Naive thymus-derived CD8-positive, alpha-beta T cell (primary cell): ENCODE measurements around the gene HBM. TPM values are rescaled to one million over a fixed set of nuclear protein-coding genes. Genes with fewer than 3 reads are reported as not detected.
A peak's percentile ranks its signal among the peaks of the same experiment; 100 is the strongest.
"Not testable (repeated sequence)": the region's sequence is repeated elsewhere in the genome, so short reads cannot be mapped to it uniquely, and the experiment has no call there.

Source experiments
- ATAC-seq, 2 donors: fragments of 150-1000 bp; cut with Tn5 transposase in 1 of 2; sonication (Bioruptor Pico), chemical (Tn5 transposase) in 1 of 2; 1 replicate in 1 of 2; 2 replicates in 1 of 2; pipeline ENCODE4 v1.10.0; 2021; ENCODE audit warnings: mild to moderate bottlenecking in 2 of 2, moderate library complexity in 2 of 2
- POLR2A ChIA-PET: fragments of 350-600 bp; sonication (Branson Sonifier 250); formaldehyde crosslinking; loops from one replicate; lab custom pipeline; 2021; ENCODE audit warnings: antibody characterized with exemption; lab: Charles Lee
- DNase-seq, 10 donors: peaks; one replicate each; pipeline versions ENCODE4 v3.0.0 to v3.0.0-alpha.2; 2020 to 2022
- H3K27ac Mint-ChIP-seq, 10 donors: one replicate each; pipeline ENCODE4 v1.8.0; 2020 to 2022; ENCODE audit warnings: mild to moderate bottlenecking in 10 of 10, mixed read lengths in 10 of 10, moderate library complexity in 4 of 10, inconsistent platforms in 1 of 10
- H3K27me3 Mint-ChIP-seq, 5 donors: one replicate each; pipeline ENCODE4 v1.8.0; 2021 to 2022; ENCODE audit warnings: mixed read lengths in 5 of 5
- H3K36me3 Mint-ChIP-seq, 3 donors: one replicate each; pipeline ENCODE4 v1.8.0; 2020 to 2022; ENCODE audit warnings: mixed read lengths in 3 of 3, mild to moderate bottlenecking in 2 of 3, inconsistent platforms in 1 of 3
- H3K4me1 Mint-ChIP-seq, 4 donors: one replicate each; pipeline ENCODE4 v1.8.0; 2021 to 2022; ENCODE audit warnings: mixed read lengths in 4 of 4
- H3K4me3 Mint-ChIP-seq, 10 donors: one replicate each; pipeline ENCODE4 v1.8.0; 2020 to 2022; ENCODE audit warnings: mild to moderate bottlenecking in 10 of 10, mixed read lengths in 10 of 10, moderate library complexity in 6 of 10, inconsistent platforms in 1 of 10
- H3K9me3 Mint-ChIP-seq, 9 donors: one replicate each; pipeline ENCODE4 v1.8.0; 2020 to 2022; ENCODE audit warnings: mixed read lengths in 9 of 9, mild to moderate bottlenecking in 3 of 9, inconsistent platforms in 1 of 9, moderate library complexity in 1 of 9
- polyA plus RNA-seq, 3 donors: library from polyadenylated mRNA; unstranded; fragments of 300-500 nt; fragmentation: Illumina TruSeq; gene quantifications; one replicate each; pipeline ENCODE4 v1.2.3, GENCODE V29; 2021
- total RNA-seq, 8 experiments: library from RNA in 2 of 8; stranded (reverse) in 2 of 8; gene quantifications; one replicate each; pipeline ENCODE4 v1.2.3 and lab custom pipeline; 2021 to 2026

Gene HBM
- total and polyA plus RNA-seq, 5 experiments from 2014 or later = not detected

DNA sequence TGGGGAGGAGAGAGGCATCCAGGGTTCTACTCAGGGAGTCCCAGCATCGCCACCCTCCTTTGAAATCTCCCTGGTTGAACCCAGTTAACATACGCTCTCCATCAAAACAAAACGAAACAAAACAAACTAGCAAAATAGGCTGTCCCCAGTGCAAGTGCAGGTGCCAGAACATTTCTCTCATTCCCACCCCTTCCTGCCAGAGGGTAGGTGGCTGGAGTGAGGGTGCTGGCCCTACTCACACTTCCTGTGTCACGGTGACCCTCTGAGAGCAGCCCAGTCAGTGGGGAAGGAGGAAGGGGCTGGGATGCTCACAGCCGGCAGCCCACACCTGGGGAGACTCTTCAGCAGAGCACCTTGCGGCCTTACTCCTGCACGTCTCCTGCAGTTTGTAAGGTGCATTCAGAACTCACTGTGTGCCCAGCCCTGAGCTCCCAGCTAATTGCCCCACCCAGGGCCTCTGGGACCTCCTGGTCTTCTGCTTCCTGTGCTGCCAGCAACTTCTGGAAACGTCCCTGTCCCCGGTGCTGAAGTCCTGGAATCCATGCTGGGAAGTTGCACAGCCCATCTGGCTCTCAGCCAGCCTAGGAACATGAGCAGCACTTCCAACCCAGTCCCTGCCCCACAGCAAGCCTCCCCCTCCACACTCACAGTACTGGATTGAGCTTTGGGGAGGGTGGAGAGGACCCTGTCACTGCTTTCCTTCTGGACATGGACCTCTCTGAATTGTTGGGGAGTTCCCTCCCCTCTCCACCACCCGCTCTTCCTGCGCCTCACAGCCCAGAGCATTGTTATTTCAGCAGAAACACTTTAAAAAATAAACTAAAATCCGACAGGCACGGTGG, 8.4 kb downstream of the HBM start:
- not testable (repeated sequence) for H3K27ac Mint-ChIP-seq

DNA sequence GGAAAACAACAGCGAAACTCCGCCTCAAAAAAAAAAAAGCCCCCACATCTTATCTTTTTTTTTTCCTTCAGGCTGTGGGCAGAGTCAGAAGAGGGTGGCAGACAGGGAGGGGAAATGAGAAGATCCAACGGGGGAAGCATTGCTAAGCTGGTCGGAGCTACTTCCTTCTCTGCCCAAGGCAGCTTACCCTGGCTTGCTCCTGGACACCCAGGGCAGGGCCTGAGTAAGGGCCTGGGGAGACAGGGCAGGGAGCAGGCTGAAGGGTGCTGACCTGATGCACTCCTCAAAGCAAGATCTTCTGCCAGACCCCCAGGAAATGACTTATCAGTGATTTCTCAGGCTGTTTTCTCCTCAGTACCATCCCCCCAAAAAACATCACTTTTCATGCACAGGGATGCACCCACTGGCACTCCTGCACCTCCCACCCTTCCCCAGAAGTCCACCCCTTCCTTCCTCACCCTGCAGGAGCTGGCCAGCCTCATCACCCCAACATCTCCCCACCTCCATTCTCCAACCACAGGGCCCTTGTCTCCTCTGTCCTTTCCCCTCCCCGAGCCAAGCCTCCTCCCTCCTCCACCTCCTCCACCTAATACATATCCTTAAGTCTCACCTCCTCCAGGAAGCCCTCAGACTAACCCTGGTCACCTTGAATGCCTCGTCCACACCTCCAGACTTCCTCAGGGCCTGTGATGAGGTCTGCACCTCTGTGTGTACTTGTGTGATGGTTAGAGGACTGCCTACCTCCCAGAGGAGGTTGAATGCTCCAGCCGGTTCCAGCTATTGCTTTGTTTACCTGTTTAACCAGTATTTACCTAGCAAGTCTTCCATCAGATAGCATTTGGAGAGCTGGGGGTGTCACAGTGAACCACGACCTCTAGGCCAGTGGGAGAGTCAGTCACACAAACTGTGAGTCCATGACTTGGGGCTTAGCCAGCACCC, 9.5 kb downstream of the HBM start:
- H3K27ac Mint-ChIP-seq = peak overlapping the region in 2 of 10 donors; percentile 10 to 29
- H3K4me1 Mint-ChIP-seq = peaks cover 4 to 27% (median 19%) of the 10 kb centered on the region in 4 donors
- ATAC-seq (no peak), DNase-seq (no peak)
- H3K4me3 Mint-ChIP-seq = peak overlapping the region; percentile 1 to 74 (median 59)
- POLR2A ChIA-PET = interaction anchor here (0.6 kb wide), 1 partner anchor 192 kb away, joined by 3 read pairs; no protein-coding TSS in a partner anchor
- no peaks in the 10 kb centered on the region for H3K36me3 Mint-ChIP-seq
- peaks cover 25 to 57% (median 48%) of the 10 kb centered on the region in 5 donors for H3K27me3 Mint-ChIP-seq
- H3K9me3 Mint-ChIP-seq = no peaks in the 10 kb centered on the region

More for the DNA sequence above, 8.4 kb downstream of the HBM start:
- Mint-ChIP-seq H3K27me3 (peaks cover 25 to 68% (median 46%) of the 10 kb centered on the region in 5 donors), H3K4me3 (peak overlapping the region in 7 of 10 donors; percentile 6 to 74 (median 59)), H3K4me1 (peaks cover 4 to 23% (median 19%) of the 10 kb centered on the region in 4 donors)
- POLR2A ChIA-PET = interaction anchor here (0.6 kb wide), 1 partner anchor 193 kb away, joined by 3 read pairs; no protein-coding TSS in a partner anchor
- DNase-seq, H3K36me3 Mint-ChIP-seq, H3K9me3 Mint-ChIP-seq, ATAC-seq: not testable (repeated sequence)

DNA sequence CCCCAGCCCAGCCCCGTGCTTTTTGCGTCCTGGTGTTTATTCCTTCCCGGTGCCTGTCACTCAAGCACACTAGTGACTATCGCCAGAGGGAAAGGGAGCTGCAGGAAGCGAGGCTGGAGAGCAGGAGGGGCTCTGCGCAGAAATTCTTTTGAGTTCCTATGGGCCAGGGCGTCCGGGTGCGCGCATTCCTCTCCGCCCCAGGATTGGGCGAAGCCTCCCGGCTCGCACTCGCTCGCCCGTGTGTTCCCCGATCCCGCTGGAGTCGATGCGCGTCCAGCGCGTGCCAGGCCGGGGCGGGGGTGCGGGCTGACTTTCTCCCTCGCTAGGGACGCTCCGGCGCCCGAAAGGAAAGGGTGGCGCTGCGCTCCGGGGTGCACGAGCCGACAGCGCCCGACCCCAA, 10.2 kb downstream of the HBM start:
- ATAC-seq, H3K27ac Mint-ChIP-seq, DNase-seq, H3K9me3 Mint-ChIP-seq, POLR2A ChIA-PET, H3K36me3 Mint-ChIP-seq: not testable (repeated sequence)
- Mint-ChIP-seq H3K4me3 (peak overlapping the region in 6 of 10 donors; percentile 28 to 57 (median 38)), H3K4me1 (peaks cover 1 to 27% (median 19%) of the 10 kb centered on the region in 4 donors), H3K27me3 (peaks cover 21 to 49% (median 42%) of the 10 kb centered on the region in 5 donors)

DNA sequence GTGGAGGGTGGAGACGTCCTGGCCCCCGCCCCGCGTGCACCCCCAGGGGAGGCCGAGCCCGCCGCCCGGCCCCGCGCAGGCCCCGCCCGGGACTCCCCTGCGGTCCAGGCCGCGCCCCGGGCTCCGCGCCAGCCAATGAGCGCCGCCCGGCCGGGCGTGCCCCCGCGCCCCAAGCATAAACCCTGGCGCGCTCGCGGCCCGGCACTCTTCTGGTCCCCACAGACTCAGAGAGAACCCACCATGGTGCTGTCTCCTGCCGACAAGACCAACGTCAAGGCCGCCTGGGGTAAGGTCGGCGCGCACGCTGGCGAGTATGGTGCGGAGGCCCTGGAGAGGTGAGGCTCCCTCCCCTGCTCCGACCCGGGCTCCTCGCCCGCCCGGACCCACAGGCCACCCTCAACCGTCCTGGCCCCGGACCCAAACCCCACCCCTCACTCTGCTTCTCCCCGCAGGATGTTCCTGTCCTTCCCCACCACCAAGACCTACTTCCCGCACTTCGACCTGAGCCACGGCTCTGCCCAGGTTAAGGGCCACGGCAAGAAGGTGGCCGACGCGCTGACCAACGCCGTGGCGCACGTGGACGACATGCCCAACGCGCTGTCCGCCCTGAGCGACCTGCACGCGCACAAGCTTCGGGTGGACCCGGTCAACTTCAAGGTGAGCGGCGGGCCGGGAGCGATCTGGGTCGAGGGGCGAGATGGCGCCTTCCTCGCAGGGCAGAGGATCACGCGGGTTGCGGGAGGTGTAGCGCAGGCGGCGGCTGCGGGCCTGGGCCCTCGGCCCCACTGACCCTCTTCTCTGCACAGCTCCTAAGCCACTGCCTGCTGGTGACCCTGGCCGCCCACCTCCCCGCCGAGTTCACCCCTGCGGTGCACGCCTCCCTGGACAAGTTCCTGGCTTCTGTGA, 11.0 kb downstream of the HBM start, which contains the start of gene HBA1:
Gene HBA1, plus strand, starts transcription at position 204 of the 906 bp plus-strand sequence. Its CDS starts 37 bp downstream, at position 241.
- DNase-seq (peak in 1 of 10 donors; percentile 21), ATAC-seq (peak; percentile 31 to 37)
- peaks cover 20 to 42% (median 38%) of the 10 kb centered on the region in 5 donors for H3K27me3 Mint-ChIP-seq
- H3K36me3 Mint-ChIP-seq, H3K27ac Mint-ChIP-seq, H3K9me3 Mint-ChIP-seq, POLR2A ChIA-PET: not testable (repeated sequence)
- H3K4me3 Mint-ChIP-seq = peak within 1 kb of the TSS in 9 of 10 donors; percentile 28 to 69 (median 58)
- H3K4me1 Mint-ChIP-seq = peaks cover 1 to 27% (median 20%) of the 10 kb centered on the region in 4 donors

DNA sequence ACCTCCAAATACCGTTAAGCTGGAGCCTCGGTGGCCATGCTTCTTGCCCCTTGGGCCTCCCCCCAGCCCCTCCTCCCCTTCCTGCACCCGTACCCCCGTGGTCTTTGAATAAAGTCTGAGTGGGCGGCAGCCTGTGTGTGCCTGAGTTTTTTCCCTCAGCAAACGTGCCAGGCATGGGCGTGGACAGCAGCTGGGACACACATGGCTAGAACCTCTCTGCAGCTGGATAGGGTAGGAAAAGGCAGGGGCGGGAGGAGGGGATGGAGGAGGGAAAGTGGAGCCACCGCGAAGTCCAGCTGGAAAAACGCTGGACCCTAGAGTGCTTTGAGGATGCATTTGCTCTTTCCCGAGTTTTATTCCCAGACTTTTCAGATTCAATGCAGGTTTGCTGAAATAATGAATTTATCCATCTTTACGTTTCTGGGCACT, 11.6 kb downstream of the HBM start:
- Mint-ChIP-seq H3K9me3 (no peaks in the 10 kb centered on the region), H3K36me3 (no peaks in the 10 kb centered on the region), H3K4me3 (peak overlapping the region in 8 of 10 donors; percentile 33 to 69 (median 44)), H3K4me1 (peaks cover 1 to 27% (median 20%) of the 10 kb centered on the region in 4 donors), H3K27me3 (peaks cover 18 to 39% (median 36%) of the 10 kb centered on the region in 5 donors), H3K27ac (no peak overlapping the region)
- POLR2A ChIA-PET = no interaction called here
- ATAC-seq (no peak), DNase-seq (no peak)

DNA sequence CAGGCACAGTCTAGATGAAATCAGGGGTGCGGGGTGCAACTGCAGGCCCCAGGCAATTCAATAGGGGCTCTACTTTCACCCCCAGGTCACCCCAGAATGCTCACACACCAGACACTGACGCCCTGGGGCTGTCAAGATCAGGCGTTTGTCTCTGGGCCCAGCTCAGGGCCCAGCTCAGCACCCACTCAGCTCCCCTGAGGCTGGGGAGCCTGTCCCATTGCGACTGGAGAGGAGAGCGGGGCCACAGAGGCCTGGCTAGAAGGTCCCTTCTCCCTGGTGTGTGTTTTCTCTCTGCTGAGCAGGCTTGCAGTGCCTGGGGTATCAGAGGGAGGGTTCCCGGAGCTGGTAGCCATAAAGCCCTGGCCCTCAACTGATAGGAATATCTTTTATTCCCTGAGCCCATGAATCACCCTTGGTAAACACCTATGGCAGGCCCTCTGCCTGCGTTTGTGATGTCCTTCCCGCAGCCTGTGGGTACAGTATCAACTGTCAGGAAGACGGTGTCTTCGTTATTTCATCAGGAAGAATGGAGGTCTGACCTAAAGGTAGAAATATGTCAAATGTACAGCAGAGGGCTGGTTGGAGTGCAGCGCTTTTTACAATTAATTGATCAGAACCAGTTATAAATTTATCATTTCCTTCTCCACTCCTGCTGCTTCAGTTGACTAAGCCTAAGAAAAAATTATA, 12.3 kb downstream of the HBM start:
- ATAC-seq (no peak), DNase-seq (no peak)
- H3K27ac Mint-ChIP-seq = no peak overlapping the region
- peaks cover 18 to 39% (median 36%) of the 10 kb centered on the region in 5 donors for H3K27me3 Mint-ChIP-seq
- no peaks in the 10 kb centered on the region for H3K9me3 Mint-ChIP-seq
- H3K4me3 Mint-ChIP-seq = peak overlapping the region in 8 of 10 donors; percentile 33 to 62 (median 44)
- peaks cover 1 to 27% (median 20%) of the 10 kb centered on the region in 4 donors for H3K4me1 Mint-ChIP-seq
- POLR2A ChIA-PET = interaction anchor here (0.5 kb wide), 1 partner anchor 23 kb away, joined by 3 read pairs; no protein-coding TSS in a partner anchor
- H3K36me3 Mint-ChIP-seq = no peaks in the 10 kb centered on the region

DNA sequence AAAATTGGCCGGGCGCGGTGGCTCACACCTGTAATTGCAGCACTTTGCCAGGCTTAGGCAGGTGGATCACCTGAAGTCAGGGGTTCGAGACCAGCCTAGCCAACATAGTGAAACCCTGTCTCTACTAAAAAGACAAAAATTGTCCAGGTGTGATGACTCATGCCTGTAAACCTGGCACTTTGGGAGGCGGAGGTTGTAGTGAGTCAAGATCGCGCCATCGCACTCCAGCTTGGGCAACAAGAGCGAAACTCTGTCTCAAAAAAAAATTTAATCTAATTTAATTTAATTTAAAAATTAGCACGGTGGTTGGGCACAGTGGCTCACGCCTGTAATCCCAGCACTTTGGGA, 12.9 kb downstream of the HBM start:
- POLR2A ChIA-PET = no interaction called here
- no peaks in the 10 kb centered on the region for H3K36me3 Mint-ChIP-seq
- DNase-seq (no peak), ATAC-seq (no peak)
- H3K4me1 Mint-ChIP-seq = peaks cover 1 to 23% (median 15%) of the 10 kb centered on the region in 4 donors
- H3K27ac Mint-ChIP-seq = no peak overlapping the region
- H3K27me3 Mint-ChIP-seq = peaks cover 18 to 34% (median 33%) of the 10 kb centered on the region in 5 donors
- no peaks in the 10 kb centered on the region for H3K9me3 Mint-ChIP-seq
- no peak overlapping the region for H3K4me3 Mint-ChIP-seq

DNA sequence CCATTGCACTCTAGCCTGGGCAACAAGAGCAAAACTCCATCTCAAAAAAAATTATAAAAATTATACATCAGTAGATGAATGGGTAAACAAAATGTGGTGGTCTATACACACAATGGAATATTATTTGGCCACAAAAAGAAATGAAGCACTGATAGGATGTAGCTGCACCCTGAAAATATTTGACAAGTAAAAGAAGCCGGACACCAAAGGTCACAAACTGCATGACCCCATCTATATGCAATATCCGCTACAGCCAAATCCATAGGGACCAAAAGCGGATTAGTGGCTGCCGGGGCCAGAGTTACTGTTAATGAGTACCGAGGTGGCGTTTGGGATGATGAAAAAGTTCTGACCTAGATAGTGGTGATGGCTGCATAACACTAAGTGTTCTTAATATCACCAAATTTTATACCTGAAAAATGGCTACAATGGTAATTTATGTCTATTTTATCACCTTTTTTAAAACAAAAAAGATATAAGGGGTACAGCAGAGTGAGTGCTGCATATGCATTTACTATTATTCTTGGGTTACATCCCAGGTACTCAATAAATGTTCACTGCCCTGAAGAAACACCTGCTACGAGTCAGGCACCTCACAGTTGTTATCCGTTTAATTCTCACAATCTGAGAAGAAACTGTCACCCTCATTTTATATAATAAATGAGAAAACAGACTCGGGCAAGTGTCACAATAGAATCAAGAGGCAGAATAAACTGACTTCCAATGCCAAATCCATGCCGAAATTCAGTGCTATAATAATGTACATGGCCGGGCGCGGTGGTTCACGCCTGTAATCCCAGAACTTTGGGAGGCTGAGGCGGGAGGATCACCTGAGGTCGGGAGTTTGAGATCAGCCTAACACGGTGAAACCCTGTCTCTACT, 13.7 kb downstream of the HBM start:
- ATAC-seq (no peak), DNase-seq (no peak)
- Mint-ChIP-seq H3K4me1 (peaks cover 1 to 20% (median 13%) of the 10 kb centered on the region in 4 donors), H3K36me3 (no peaks in the 10 kb centered on the region), H3K9me3 (no peaks in the 10 kb centered on the region), H3K27ac (no peak overlapping the region), H3K4me3 (peak overlapping the region; percentile 33 to 67 (median 56)), H3K27me3 (peaks cover 17 to 31% (median 25%) of the 10 kb centered on the region in 5 donors)
- POLR2A ChIA-PET = no interaction called here

DNA sequence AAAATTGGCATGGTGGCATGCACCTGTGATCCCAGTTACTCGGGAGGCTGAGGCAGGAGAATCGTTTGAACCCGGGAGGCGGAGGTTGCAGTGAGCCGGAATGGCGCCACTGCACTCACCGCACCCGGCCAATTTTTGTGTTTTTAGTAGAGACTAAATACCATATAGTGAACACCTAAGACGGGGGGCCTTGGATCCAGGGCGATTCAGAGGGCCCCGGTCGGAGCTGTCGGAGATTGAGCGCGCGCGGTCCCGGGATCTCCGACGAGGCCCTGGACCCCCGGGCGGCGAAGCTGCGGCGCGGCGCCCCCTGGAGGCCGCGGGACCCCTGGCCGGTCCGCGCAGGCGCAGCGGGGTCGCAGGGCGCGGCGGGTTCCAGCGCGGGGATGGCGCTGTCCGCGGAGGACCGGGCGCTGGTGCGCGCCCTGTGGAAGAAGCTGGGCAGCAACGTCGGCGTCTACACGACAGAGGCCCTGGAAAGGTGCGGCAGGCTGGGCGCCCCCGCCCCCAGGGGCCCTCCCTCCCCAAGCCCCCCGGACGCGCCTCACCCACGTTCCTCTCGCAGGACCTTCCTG, 14.4 kb downstream of the HBM start, which contains the start of gene HBQ1:
Gene HBQ1, plus strand, starts transcription at position 359 of the 575 bp plus-strand sequence. Its CDS starts 28 bp downstream, at position 387.
- peak; percentile 23 to 24 for ATAC-seq
- Mint-ChIP-seq H3K4me3 (peak within 1 kb of the TSS; percentile 50 to 67 (median 58)), H3K27me3 (peaks cover 10 to 24% (median 18%) of the 10 kb centered on the region in 5 donors), H3K27ac (no peak within 1 kb of the TSS), H3K9me3 (no peaks in the 10 kb centered on the region), H3K4me1 (peaks cover under 1 to 14% (median 7%) of the 10 kb centered on the region in 4 donors), H3K36me3 (peaks cover 0 to 2% (median 0%) of the 10 kb centered on the region in 3 donors)
- DNase-seq = peak in 8 of 10 donors; percentile 15 to 65 (median 48)
- POLR2A ChIA-PET = interaction anchor here (0.9 kb wide), 1 partner anchor 41 kb away, joined by 6 read pairs; the partner anchor contains the start of gene NPRL3
